Panc1 (cell line): Measurements from ENCODE around the gene SLC22A23. TPM values are rescaled to one million over a fixed set of nuclear protein-coding genes. Genes with fewer than 3 reads are reported as not detected.
"Not testable (repeated sequence)": the region's sequence is repeated elsewhere in the genome, so short reads cannot be mapped to it uniquely, and the experiment has no call there.

Experiments
- ATAC-seq: fragments of 200-7000 bp; cut with Tn5 transposase; 2 replicates; pipeline ENCODE4 v1.9.1; 2020; ENCODE audit warnings: mild to moderate bottlenecking, moderate library complexity
- BruUV-seq: library from RNA; stranded (reverse); fragments of 400-500 nt; replicated peaks from 2 replicates; lab custom pipeline; 2021; lab: Mats Ljungman, UMichigan
- CTCF ChIA-PET: fragments of 300-600 bp; sonication (Branson Sonifier 250); formaldehyde crosslinking; loops from one replicate; lab custom pipeline; 2022; ENCODE audit warnings: antibody characterized with exemption; lab: Charles Lee
- POLR2A ChIA-PET: fragments of 300-600 bp; sonication (Branson Sonifier 250); formaldehyde crosslinking; loops from one replicate; lab custom pipeline; 2022; ENCODE audit warnings: antibody characterized with exemption; lab: Charles Lee
- DNase-seq: peaks from one replicate; pipeline ENCODE4 v3.0.0-alpha.2; 2010; ENCODE audit warnings: low read depth, low spot score
- H3K27ac ChIP-seq: 2 replicates; pipeline ENCODE4 v1.5.1; 2011; ENCODE audit warnings: mild to moderate bottlenecking, low read length, inconsistent platforms
- H3K27me3 ChIP-seq: fragments of 200-500 bp; sonication (Bioruptor generic); 2 replicates; pipeline ENCODE4 v1.6.0; 2014; ENCODE audit warnings: low read length, inconsistent platforms; ENCODE audit not compliant: control insufficient read depth, insufficient read depth
- H3K36me3 ChIP-seq: fragments of 200-500 bp; sonication (Bioruptor generic); 2 replicates; pipeline ENCODE4 v1.5.1; 2014; ENCODE audit warnings: inconsistent platforms, mild to moderate bottlenecking, low read length, moderate library complexity; ENCODE audit not compliant: control insufficient read depth, insufficient read depth
- H3K4me1 ChIP-seq: 2 replicates; pipeline ENCODE4 v1.5.1; 2011; ENCODE audit warnings: inconsistent platforms, mild to moderate bottlenecking, low read length, moderate library complexity; ENCODE audit not compliant: control insufficient read depth, insufficient read depth
- H3K4me3 ChIP-seq, 2 experiments: 2 replicates each; pipeline ENCODE4 v1.5.1; 2011 to 2012; ENCODE audit warnings: low read depth in 2 of 2, low read length in 2 of 2, mild to moderate bottlenecking in 2 of 2, inconsistent platforms in 1 of 2, moderate library complexity in 1 of 2
- H3K9me3 ChIP-seq: fragments of 200-500 bp; sonication (Bioruptor generic); 2 replicates; pipeline ENCODE4 v1.5.1; 2014; ENCODE audit warnings: low read depth, mild to moderate bottlenecking, inconsistent platforms, low read length, moderate library complexity; ENCODE audit not compliant: control insufficient read depth, insufficient read depth
- CTCF ChIP-seq: fragments of 450-650 bp; IDR thresholded peaks from 2 replicates; pipeline ENCODE4 v1.5.1; 2017; ENCODE audit warnings: mild to moderate bottlenecking
- POLR2AphosphoS5 ChIP-seq: IDR thresholded peaks from 2 replicates; pipeline ENCODE4 v1.6.1; 2012; ENCODE audit warnings: mild to moderate bottlenecking, low read depth, low read length, moderate library complexity
- SIN3A ChIP-seq: IDR thresholded peaks from 2 replicates; pipeline ENCODE4 v1.6.1; 2012; ENCODE audit warnings: low read depth, mild to moderate bottlenecking, low read length, moderate library complexity, borderline replicate concordance; ENCODE audit not compliant: insufficient read depth
- TCF7L2 ChIP-seq: IDR thresholded peaks from 2 replicates; pipeline ENCODE4 v1.6.1; 2011; ENCODE audit warnings: mild to moderate bottlenecking, low read depth, low read length, inconsistent platforms
- in situ Hi-C: cut with HindIII; loops from 2 replicates; pipeline ENCODE4 v1.10.0; 2016; ENCODE audit warnings: low sequenced_read_pairs, low pct_unique_long_range_greater_than_20kb
- intact Hi-C: fragments of 100-400 bp; cut with micrococcal nuclease; formaldehyde crosslinking; loops from one replicate; pipeline ENCODE4 v1.10.0; 2022; ENCODE audit not compliant: unreplicated experiment
- total RNA-seq: library from RNA; stranded (reverse); gene quantifications from one replicate; pipeline ENCODE4 v1.2.1, GENCODE V29; 2021; ENCODE audit not compliant: unreplicated experiment
- TF ChIP-seq, protein P1 (sequence below), 2 experiments: IDR thresholded peaks; 2 replicates each; pipeline ENCODE4 v1.6.1; 2011 to 2012; ENCODE audit warnings: low read depth in 2 of 2, control low read depth in 1 of 2, low read length in 1 of 2, mild to moderate bottlenecking in 1 of 2, moderate library complexity in 1 of 2; ENCODE audit not compliant: insufficient read depth in 1 of 2

SLC22A23 gene
- total RNA-seq, 1 experiment from 2014 or later = 4.5 TPM

DNA sequence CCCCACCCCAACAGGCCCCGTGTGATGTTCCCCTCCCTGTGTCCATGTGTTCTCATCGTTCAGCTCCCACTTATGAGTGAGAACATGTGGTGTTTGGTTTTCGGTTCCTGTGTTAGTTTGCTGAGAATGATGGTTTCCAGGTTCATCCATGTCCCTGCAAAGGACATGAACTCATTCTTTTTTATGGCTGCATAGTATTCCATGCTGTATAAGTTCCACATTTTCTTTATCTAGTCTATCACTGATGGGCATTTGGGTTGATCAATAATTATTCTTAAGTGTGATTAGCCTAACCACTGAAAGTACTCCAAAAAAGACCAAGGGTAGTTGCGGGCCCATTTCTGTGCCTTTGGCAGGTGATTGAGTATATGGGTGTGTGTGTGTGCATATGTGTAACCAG is 215.1 kb downstream of the SLC22A23 start:
- intact Hi-C loops, CTCF ChIA-PET: not testable (repeated sequence)
- POLR2A ChIA-PET = interaction anchor here (0.6 kb wide), 1 partner anchor 19 kb away, joined by 6 read pairs; no protein-coding TSS in a partner anchor

DNA sequence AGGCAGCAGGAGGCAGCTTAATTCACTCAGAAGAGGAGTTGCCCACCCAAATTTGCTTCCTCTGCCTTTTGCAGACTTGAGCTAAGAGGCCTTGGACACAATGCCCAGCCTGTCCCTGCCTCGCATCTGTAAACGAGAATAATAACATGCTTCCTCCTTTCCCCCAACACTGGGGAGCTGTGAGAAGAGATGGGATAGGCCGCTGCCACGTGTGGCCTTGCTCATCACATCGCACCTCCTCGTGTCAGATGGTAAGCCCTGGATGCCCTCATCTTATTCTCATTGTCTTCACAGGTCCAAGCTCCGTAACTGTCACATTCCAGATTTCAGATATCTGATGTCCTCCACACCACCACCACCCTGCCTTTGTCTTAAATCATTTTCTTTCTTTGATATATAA is 216.3 kb downstream of the SLC22A23 start:
- Histone ChIP-seq H3K4me1 (no peaks in the 10 kb centered on the region), H3K27ac (no peak overlapping the region), H3K9me3 (no peaks in the 10 kb centered on the region), H3K4me3 (no peak overlapping the region), H3K36me3 (no peaks in the 10 kb centered on the region), H3K27me3 (no peaks in the 10 kb centered on the region)
- no TSS peak for BruUV-seq
- TF ChIP-seq CTCF = no peak
- TF ChIP-seq POLR2AphosphoS5 = no peak
- TF ChIP-seq, protein P1, sequence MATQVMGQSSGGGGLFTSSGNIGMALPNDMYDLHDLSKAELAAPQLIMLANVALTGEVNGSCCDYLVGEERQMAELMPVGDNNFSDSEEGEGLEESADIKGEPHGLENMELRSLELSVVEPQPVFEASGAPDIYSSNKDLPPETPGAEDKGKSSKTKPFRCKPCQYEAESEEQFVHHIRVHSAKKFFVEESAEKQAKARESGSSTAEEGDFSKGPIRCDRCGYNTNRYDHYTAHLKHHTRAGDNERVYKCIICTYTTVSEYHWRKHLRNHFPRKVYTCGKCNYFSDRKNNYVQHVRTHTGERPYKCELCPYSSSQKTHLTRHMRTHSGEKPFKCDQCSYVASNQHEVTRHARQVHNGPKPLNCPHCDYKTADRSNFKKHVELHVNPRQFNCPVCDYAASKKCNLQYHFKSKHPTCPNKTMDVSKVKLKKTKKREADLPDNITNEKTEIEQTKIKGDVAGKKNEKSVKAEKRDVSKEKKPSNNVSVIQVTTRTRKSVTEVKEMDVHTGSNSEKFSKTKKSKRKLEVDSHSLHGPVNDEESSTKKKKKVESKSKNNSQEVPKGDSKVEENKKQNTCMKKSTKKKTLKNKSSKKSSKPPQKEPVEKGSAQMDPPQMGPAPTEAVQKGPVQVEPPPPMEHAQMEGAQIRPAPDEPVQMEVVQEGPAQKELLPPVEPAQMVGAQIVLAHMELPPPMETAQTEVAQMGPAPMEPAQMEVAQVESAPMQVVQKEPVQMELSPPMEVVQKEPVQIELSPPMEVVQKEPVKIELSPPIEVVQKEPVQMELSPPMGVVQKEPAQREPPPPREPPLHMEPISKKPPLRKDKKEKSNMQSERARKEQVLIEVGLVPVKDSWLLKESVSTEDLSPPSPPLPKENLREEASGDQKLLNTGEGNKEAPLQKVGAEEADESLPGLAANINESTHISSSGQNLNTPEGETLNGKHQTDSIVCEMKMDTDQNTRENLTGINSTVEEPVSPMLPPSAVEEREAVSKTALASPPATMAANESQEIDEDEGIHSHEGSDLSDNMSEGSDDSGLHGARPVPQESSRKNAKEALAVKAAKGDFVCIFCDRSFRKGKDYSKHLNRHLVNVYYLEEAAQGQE (IDR thresholded peaks at IDR 0.05; ENCODE audit: insufficient read depth in 1 of 2, low read depth in 2 of 2, low read length in 1 of 2) = no peak
- TF ChIP-seq TCF7L2 = no peak
- no peak for TF ChIP-seq SIN3A
- ATAC-seq = no peak
- POLR2A ChIA-PET = no interaction called here
- in situ Hi-C loops = no loop called here
- DNase-seq = no peak
- intact Hi-C loops = no loop called here
- CTCF ChIA-PET = interaction anchor here (0.7 to 1.8 kb wide), 2 partner anchors 11 to 25 kb away, joined by 5 to 6 read pairs; no protein-coding TSS in a partner anchor

More for the DNA sequence above, 215.1 kb downstream of the SLC22A23 start:
- H3K4me3 ChIP-seq, H3K4me1 ChIP-seq, DNase-seq, H3K27ac ChIP-seq, ATAC-seq, H3K9me3 ChIP-seq, in situ Hi-C loops, BruUV-seq, H3K36me3 ChIP-seq, H3K27me3 ChIP-seq: not testable (repeated sequence)

GRCh38 chr6:3239110-3239830 is 217.6 kb downstream of the SLC22A23 start:
- H3K36me3 ChIP-seq = no peaks in the 10 kb centered on the region
- CTCF ChIA-PET = interaction anchor here (0.6 to 1.8 kb wide), 2 partner anchors 12 to 143 kb away, joined by 4 to 5 read pairs; no protein-coding TSS in a partner anchor
- TF ChIP-seq CTCF (peak; percentile 58; the same call in 1 of the 2 replicates), POLR2AphosphoS5 (no peak)
- POLR2A ChIA-PET = interaction anchor here (1.1 kb wide), 1 partner anchor 82 kb away, joined by 3 read pairs; the partner anchor contains the start of gene TUBB2A
- no peak overlapping the region for H3K27ac ChIP-seq
- BruUV-seq = no TSS peak
- in situ Hi-C loops = no loop called here
- intact Hi-C loops = loop anchor here (10.0 kb wide), 1 partner anchor 74 kb away; no protein-coding TSS in a partner anchor
- no peak for DNase-seq
- H3K4me3 ChIP-seq = no peak overlapping the region
- H3K27me3 ChIP-seq = no peaks in the 10 kb centered on the region
- ATAC-seq = peak; percentile 94
- H3K9me3 ChIP-seq = no peaks in the 10 kb centered on the region
- H3K4me1 ChIP-seq = no peaks in the 10 kb centered on the region
